Liver (tissue), 3 donors: ENCODE measurements around the gene RIOX2.

Source experiments
- CTCF ChIP-seq: fragments of 150-350 bp; IDR thresholded peaks from 2 replicates; pipeline ENCODE4 v1.5.1; 2017; ENCODE audit warnings: improper control_type of control experiment, low read depth, low read length; ENCODE audit not compliant: missing input control
- EGR1 ChIP-seq, 2 donors: IDR thresholded peaks; 2 replicates each; pipeline ENCODE4 v1.6.1; 2016 to 2018; ENCODE audit warnings: antibody characterized with exemption in 2 of 2, low read depth in 2 of 2
- FOXA1 ChIP-seq: IDR thresholded peaks from 2 replicates; pipeline ENCODE4 v1.6.1; 2016; ENCODE audit warnings: antibody characterized with exemption
- GABPA ChIP-seq, 2 donors: IDR thresholded peaks in 1 of 2; conservative IDR thresholded peaks in 1 of 2; 2 replicates each; pipeline ENCODE4 v1.6.1; 2016; ENCODE audit warnings: antibody characterized with exemption in 2 of 2, mild to moderate bottlenecking in 1 of 2, moderate library complexity in 1 of 2
- HNF4G ChIP-seq: IDR thresholded peaks from 2 replicates; pipeline ENCODE4 v1.6.1; 2016; ENCODE audit warnings: antibody characterized with exemption
- JUND ChIP-seq, 2 donors: IDR thresholded peaks; 2 replicates each; pipeline ENCODE4 v1.6.1; 2016; ENCODE audit warnings: antibody characterized with exemption in 2 of 2
- MAX ChIP-seq: IDR thresholded peaks from 2 replicates; pipeline ENCODE4 v1.6.1; 2016; ENCODE audit warnings: antibody characterized with exemption
- RAD21 ChIP-seq, 2 donors: IDR thresholded peaks; 2 replicates each; pipeline ENCODE4 v1.6.1; 2016; ENCODE audit warnings: antibody characterized with exemption in 2 of 2, mild to moderate bottlenecking in 2 of 2
- RXRA ChIP-seq, 2 donors: IDR thresholded peaks; 2 replicates each; pipeline ENCODE4 v1.6.1; 2017 to 2018; ENCODE audit warnings: antibody characterized with exemption in 2 of 2, mild to moderate bottlenecking in 1 of 2
- SP1 ChIP-seq: IDR thresholded peaks from 2 replicates; pipeline ENCODE4 v1.6.1; 2018; ENCODE audit warnings: antibody characterized with exemption, mild to moderate bottlenecking
- TAF1 ChIP-seq: conservative IDR thresholded peaks from 2 replicates; pipeline ENCODE4 v1.6.1; 2016; ENCODE audit warnings: antibody characterized with exemption, mild to moderate bottlenecking
- YY1 ChIP-seq: IDR thresholded peaks from 2 replicates; pipeline ENCODE4 v1.6.1; 2016; ENCODE audit warnings: antibody characterized with exemption, mild to moderate bottlenecking
- TF ChIP-seq, protein P1 (sequence below): IDR thresholded peaks from 2 replicates; pipeline ENCODE4 v1.6.1; 2016; ENCODE audit warnings: antibody characterized with exemption, mild to moderate bottlenecking
- TF ChIP-seq, protein P2 (sequence below): IDR thresholded peaks from 2 replicates; pipeline ENCODE4 v1.6.1; 2016; ENCODE audit warnings: antibody characterized with exemption
- donor health status: healthy.
- donor health status: healthy.

- TF ChIP-seq CTCF (no peak), JUND (IDR thresholded peaks at IDR 0.05) (no peak), RXRA (IDR thresholded peaks at IDR 0.05) (peak in 1 of 2 donors; percentile 43), FOXA1 (no peak), YY1 (peak; percentile 41), MAX (peak; percentile 41), EGR1 (IDR thresholded peaks at IDR 0.05; ENCODE audit: low read depth in 2 of 2) (no peak), RAD21 (IDR thresholded peaks at IDR 0.05) (no peak), SP1 (peak; percentile 58), HNF4G (no peak), TAF1 (no peak), GABPA (IDR thresholded peaks at IDR 0.05 in 1 of 2, conservative IDR thresholded peaks at IDR 0.05 in 1 of 2) (no peak)
- TF ChIP-seq, protein P1, sequence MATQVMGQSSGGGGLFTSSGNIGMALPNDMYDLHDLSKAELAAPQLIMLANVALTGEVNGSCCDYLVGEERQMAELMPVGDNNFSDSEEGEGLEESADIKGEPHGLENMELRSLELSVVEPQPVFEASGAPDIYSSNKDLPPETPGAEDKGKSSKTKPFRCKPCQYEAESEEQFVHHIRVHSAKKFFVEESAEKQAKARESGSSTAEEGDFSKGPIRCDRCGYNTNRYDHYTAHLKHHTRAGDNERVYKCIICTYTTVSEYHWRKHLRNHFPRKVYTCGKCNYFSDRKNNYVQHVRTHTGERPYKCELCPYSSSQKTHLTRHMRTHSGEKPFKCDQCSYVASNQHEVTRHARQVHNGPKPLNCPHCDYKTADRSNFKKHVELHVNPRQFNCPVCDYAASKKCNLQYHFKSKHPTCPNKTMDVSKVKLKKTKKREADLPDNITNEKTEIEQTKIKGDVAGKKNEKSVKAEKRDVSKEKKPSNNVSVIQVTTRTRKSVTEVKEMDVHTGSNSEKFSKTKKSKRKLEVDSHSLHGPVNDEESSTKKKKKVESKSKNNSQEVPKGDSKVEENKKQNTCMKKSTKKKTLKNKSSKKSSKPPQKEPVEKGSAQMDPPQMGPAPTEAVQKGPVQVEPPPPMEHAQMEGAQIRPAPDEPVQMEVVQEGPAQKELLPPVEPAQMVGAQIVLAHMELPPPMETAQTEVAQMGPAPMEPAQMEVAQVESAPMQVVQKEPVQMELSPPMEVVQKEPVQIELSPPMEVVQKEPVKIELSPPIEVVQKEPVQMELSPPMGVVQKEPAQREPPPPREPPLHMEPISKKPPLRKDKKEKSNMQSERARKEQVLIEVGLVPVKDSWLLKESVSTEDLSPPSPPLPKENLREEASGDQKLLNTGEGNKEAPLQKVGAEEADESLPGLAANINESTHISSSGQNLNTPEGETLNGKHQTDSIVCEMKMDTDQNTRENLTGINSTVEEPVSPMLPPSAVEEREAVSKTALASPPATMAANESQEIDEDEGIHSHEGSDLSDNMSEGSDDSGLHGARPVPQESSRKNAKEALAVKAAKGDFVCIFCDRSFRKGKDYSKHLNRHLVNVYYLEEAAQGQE, result peak; percentile 13
- TF ChIP-seq, protein P2, sequence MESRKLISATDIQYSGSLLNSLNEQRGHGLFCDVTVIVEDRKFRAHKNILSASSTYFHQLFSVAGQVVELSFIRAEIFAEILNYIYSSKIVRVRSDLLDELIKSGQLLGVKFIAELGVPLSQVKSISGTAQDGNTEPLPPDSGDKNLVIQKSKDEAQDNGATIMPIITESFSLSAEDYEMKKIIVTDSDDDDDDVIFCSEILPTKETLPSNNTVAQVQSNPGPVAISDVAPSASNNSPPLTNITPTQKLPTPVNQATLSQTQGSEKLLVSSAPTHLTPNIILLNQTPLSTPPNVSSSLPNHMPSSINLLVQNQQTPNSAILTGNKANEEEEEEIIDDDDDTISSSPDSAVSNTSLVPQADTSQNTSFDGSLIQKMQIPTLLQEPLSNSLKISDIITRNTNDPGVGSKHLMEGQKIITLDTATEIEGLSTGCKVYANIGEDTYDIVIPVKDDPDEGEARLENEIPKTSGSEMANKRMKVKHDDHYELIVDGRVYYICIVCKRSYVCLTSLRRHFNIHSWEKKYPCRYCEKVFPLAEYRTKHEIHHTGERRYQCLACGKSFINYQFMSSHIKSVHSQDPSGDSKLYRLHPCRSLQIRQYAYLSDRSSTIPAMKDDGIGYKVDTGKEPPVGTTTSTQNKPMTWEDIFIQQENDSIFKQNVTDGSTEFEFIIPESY, result peak; percentile 31
Measured at GRCh38 chr3:97901313-97902248, 70.7 kb downstream of the RIOX2 start.
